Astrocyte of the cerebellum (primary cell): Measurements from ENCODE around the gene CERS6.

ENCODE experiments used
- DNase-seq: peaks from one replicate; pipeline ENCODE4 v3.0.0-alpha.2; 2011; ENCODE audit warnings: low read depth
- H3K4me3 ChIP-seq: 2 replicates; pipeline ENCODE4 v1.5.1; 2011; ENCODE audit warnings: mild to moderate bottlenecking, low read depth, low read length, moderate library complexity
- in situ Hi-C: cut with HindIII; loops from 2 replicates; pipeline ENCODE4 v1.10.0; 2017; ENCODE audit warnings: low sequenced_read_pairs
- TF ChIP-seq, protein P1 (sequence below): IDR thresholded peaks from 2 replicates; pipeline ENCODE4 v1.5.1; 2012; ENCODE audit warnings: low read length, low read depth, moderate library complexity, mild to moderate bottlenecking; ENCODE audit errors: missing control alignments

The CERS6 gene

DNA sequence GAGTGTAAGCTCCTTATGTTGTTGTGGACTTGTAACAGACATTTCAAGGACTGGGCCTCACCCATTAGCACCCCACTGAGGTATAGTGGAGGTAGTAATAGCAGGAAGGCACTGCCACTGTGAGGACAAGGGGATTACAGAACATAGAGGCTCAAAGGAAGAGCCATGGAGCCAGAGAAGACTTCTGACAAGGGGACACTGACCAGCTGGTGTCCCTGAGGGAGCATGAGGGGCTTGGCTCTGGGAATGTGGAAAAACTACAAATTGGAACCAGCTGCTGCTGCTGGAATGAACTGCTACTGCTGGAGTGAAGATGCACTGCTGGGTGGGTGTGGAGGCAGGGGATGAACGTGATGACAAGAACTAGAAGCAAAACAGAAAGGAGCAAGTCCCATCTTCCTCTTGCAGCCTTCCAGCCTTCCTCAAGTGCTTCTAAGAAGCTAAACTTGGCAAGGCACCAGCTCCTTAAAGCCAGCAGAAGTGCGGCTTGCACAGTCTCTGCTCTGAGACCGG lies 179.0 kb downstream of the CERS6 start:
- TF ChIP-seq, protein P1, sequence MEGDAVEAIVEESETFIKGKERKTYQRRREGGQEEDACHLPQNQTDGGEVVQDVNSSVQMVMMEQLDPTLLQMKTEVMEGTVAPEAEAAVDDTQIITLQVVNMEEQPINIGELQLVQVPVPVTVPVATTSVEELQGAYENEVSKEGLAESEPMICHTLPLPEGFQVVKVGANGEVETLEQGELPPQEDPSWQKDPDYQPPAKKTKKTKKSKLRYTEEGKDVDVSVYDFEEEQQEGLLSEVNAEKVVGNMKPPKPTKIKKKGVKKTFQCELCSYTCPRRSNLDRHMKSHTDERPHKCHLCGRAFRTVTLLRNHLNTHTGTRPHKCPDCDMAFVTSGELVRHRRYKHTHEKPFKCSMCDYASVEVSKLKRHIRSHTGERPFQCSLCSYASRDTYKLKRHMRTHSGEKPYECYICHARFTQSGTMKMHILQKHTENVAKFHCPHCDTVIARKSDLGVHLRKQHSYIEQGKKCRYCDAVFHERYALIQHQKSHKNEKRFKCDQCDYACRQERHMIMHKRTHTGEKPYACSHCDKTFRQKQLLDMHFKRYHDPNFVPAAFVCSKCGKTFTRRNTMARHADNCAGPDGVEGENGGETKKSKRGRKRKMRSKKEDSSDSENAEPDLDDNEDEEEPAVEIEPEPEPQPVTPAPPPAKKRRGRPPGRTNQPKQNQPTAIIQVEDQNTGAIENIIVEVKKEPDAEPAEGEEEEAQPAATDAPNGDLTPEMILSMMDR: no peak
- in situ Hi-C loops: no loop called here
- no peak overlapping the region for H3K4me3 ChIP-seq
- DNase-seq: no peak

DNA sequence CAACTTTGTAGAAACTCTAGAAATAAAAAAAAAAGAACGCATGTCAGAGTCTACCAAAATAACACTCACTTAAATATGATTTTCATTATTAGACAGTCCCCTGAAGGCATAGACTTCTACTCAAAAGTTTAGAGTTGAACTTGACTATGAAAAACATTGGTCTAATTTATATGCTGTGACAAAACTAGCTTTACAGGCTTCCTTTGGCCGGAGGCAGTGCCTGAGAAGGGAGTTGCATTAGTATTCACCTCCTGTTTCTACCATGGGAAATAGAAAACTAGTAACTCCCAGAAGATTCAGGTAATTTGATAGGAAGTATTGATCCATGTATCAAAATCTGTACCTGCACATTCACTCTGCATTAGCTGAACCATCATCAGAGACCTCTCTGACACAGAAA lies 182.9 kb downstream of the CERS6 start:
- TF ChIP-seq, protein P1: no peak
- in situ Hi-C loops: no loop called here
- H3K4me3 ChIP-seq: no peak overlapping the region
- DNase-seq: no peak

DNA sequence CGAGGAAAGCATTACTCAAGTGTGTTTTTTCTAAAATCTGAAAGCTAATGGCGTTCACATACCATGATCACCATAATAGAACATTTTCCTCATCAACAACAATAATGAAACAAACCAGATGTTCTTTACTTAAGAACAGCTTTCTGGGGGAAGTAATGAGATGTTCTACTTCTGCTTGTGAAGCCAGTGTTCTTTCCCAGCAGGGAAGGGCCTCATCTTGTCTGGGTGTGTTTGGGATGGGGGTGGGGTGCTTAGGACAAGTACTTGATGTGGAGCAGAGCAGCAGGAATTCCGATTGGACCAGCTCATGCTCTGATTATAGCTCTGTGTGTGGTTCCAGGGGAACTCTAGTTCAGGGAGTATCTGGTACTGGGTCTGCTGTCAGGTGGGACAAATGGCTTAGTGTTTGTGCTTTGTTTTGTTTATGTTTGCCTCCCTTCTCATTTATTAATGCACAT lies 183.4 kb downstream of the CERS6 start:
- no peak overlapping the region for H3K4me3 ChIP-seq
- in situ Hi-C loops: no loop called here
- no peak for DNase-seq
- TF ChIP-seq, protein P1: no peak

GRCh38 chr2:168640039-168640438 lies 184.0 kb downstream of the CERS6 start:
- TF ChIP-seq, protein P1: no peak

DNA sequence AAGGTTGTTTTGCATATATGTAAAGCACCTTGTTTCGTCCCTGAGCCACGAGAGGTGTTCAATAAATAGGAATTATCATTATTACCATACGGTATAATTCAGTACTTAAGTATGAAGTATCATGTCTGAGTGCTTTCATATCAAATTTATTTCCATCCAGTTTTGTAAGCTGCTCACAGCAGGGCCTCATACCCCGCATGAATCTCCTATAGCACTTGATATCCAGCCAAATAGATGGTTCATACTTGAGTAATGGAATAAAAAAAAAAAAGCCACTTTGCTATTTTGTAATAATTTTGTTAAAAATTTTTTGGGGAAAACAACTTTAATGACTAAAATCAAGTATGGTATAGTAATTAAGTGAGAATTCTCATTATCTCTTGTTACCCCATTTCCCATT lies 185.6 kb downstream of the CERS6 start:
- H3K4me3 ChIP-seq: no peak overlapping the region
- TF ChIP-seq, protein P1: no peak
- no peak for DNase-seq
- in situ Hi-C loops: no loop called here

More at GRCh38 chr2:168640039-168640438, 184.0 kb downstream of the CERS6 start:
- in situ Hi-C loops: no loop called here
- DNase-seq: no peak
- no peak overlapping the region for H3K4me3 ChIP-seq

DNA sequence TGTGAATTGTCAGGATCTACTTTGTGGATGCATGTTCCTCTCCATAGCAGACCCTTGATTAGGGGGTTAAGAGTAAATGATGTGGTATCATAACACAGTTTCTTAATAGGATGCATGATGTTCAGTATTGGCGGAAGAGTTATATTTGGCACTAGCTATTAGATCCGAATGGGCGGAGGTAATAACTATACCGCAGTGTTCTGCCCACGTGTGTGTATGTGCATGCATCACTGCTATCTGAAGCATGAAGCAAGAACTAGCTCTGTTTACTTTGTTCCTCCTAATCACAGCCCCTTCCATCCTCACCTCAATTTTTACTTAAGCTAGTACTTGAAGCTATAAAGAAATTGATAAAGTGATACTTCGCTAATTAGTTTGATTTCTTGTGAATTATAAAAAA lies 186.8 kb downstream of the CERS6 start:
- no peak overlapping the region for H3K4me3 ChIP-seq
- TF ChIP-seq, protein P1: no peak
- DNase-seq: no peak
- in situ Hi-C loops: no loop called here
